NB4 (cell line): ENCODE measurements around the gene AHR.

Source experiments
- DNase-seq: peaks from one replicate; pipeline ENCODE4 v3.0.0; 2010; ENCODE audit warnings: low read depth
- H3K4me3 ChIP-seq: one replicate; pipeline ENCODE4 v1.5.1; 2011; ENCODE audit warnings: mild to moderate bottlenecking, low read depth, low read length, moderate library complexity
- MAX ChIP-seq: IDR thresholded peaks from 2 replicates; pipeline ENCODE4 v1.6.1; 2011; ENCODE audit warnings: low read depth, low read length
- MYC ChIP-seq: IDR thresholded peaks from 2 replicates; pipeline ENCODE4 v1.6.1; 2011; ENCODE audit warnings: low read depth, low read length
- POLR2A ChIP-seq: IDR thresholded peaks from 2 replicates; pipeline ENCODE4 v1.6.1; 2011; ENCODE audit warnings: mild to moderate bottlenecking; ENCODE audit not compliant: insufficient read length; ENCODE audit errors: extremely low read depth
- TF ChIP-seq, protein P1 (sequence below): IDR thresholded peaks from one replicate; pipeline ENCODE4 v1.5.1; 2012; ENCODE audit warnings: low read depth, low read length

Gene AHR

DNA sequence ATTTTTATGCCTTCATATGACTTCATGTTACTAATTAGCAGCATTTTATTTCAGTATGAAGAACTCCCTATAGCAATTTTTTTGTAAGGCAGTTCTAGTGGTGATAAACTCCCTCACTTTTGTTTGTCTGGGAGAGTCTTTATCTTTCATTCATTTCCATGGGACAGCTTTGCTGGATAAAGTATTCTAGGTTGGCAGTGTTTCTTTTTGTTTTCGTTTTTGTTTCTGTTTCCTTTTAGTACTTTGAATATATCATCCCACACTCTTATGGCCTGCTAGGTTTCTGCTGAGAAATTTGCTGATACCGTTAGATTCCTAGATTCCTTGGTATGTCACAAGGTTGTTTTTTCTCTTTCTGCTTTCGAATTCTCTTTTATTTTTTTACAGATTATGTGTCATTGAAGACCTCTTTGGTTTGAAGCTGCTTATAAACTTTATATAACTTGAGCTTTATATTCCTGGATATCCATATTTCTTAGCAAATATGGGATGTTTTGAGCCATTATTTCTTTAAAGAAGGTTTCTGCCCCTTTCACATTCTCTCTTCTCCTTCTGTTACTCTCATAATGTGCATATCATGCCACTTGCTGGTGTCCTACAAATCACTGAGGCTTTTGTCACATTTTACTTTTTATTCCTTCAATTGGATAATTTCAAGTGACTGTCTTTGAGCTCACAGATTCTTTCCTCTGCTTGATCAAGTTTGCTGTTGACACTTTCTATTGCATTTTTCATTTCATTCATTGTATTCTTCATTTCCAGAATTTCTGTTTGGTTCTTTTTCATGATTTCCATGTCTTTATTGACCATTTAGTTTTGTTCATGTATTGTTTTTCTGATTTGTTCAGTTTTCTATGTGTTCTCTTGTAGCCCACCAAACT lies 28.9 kb upstream of the AHR start:
- no peak overlapping the region for H3K4me3 ChIP-seq
- no peak for DNase-seq
- TF ChIP-seq MAX (no peak), POLR2A (no peak), MYC (no peak)
- TF ChIP-seq, protein P1, sequence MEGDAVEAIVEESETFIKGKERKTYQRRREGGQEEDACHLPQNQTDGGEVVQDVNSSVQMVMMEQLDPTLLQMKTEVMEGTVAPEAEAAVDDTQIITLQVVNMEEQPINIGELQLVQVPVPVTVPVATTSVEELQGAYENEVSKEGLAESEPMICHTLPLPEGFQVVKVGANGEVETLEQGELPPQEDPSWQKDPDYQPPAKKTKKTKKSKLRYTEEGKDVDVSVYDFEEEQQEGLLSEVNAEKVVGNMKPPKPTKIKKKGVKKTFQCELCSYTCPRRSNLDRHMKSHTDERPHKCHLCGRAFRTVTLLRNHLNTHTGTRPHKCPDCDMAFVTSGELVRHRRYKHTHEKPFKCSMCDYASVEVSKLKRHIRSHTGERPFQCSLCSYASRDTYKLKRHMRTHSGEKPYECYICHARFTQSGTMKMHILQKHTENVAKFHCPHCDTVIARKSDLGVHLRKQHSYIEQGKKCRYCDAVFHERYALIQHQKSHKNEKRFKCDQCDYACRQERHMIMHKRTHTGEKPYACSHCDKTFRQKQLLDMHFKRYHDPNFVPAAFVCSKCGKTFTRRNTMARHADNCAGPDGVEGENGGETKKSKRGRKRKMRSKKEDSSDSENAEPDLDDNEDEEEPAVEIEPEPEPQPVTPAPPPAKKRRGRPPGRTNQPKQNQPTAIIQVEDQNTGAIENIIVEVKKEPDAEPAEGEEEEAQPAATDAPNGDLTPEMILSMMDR = no peak

DNA sequence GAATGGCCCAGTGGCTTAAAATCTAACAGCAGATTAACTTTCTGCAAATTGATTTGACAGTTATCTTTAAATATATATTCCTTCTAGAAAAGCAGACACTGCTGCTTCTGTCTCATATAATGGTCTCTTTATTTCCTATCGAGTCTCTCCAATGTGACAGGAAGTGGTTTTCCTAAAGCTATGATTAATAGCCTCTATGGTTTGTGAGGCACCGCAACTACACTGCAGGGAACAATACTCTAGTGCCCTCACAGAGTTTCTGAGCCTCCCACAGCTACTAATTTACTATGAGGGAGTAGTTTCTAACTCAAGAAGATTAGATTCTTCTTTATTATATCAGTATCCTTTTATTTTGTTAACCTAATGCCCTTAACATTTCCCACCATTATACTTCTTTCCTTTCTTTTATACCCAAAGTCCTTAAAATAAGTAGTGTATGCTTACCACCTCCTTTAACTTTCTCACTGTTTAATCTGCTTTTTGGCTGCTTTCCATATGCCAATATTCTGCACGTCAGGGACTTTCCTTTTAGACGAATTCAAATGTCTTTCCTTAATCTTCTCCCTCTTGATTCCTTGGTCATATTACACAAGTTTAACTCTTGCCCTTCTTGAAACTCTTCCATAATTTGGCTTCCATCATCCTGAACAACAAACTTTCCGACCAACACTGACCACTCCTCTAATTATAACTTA lies 23.8 kb upstream of the AHR start:
- peak; percentile 87 for DNase-seq
- TF ChIP-seq MAX = no peak
- TF ChIP-seq POLR2A = no peak
- TF ChIP-seq MYC = no peak
- TF ChIP-seq, protein P1 = no peak
- no peak overlapping the region for H3K4me3 ChIP-seq

DNA sequence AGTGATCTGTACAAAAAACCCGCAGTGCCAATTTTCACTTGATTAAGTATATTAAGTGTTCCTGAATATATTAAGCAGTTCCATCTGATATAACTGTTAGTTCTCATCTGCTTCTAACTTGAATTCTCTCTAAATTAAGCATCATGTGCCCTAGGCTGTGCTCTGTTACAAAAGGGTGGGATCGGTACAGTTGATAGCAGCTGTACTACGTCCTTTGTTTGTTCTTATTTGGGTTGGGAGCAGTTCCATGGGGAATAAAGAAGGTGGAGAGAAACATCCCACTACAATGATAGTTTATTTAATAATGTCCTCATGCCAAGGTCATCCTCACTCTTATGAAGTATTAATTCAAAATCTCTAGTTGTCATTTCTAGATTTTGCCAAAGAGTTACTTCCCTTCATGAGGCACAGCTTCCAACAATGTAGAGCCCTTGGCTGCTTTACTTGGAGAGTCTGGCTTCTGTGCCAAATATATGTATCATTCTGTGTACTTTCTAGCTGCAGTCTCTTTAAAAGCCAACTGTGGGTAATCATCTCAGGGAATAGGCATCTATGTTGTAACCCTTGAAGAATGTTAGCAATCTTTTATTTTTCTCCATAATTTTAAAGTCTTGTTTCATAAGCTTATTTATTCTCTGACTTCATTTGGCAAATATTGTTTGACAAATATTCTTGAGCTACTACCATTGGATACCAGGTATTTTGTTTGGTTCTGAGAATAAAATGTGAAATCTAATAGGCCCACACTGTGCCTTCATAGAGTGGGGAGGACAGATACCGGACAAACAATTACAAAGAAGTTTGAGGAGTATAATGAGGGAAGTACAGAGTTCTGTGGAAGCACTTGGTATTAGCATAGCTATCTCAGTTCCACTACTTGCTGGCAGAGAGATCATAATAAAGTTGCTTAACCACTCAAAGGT lies 22.4 kb upstream of the AHR start:
- DNase-seq = no peak
- TF ChIP-seq MYC (no peak), POLR2A (no peak)
- TF ChIP-seq, protein P1 = no peak
- no peak overlapping the region for H3K4me3 ChIP-seq

DNA sequence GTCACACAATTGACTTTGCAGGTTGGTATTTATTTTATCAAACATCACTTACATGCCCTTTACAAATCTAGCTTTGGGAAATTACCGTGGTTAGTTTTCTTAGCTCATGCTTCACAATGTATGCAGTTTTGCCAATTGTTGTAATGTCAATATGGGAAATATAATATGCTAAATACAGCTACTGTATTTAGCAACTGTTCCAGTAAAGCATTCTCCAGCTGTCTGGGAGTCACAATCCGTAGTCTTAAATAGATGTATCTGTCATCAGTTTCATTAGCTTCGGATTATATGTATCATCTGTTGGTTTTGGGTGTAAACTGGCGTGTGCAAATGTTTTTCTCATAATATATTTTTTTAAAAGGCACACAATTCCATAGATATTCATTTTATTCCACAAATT lies 19.4 kb upstream of the AHR start:
- no peak overlapping the region for H3K4me3 ChIP-seq
- TF ChIP-seq, protein P1 = no peak
- TF ChIP-seq MAX (no peak), MYC (no peak)
- DNase-seq = no peak

DNA sequence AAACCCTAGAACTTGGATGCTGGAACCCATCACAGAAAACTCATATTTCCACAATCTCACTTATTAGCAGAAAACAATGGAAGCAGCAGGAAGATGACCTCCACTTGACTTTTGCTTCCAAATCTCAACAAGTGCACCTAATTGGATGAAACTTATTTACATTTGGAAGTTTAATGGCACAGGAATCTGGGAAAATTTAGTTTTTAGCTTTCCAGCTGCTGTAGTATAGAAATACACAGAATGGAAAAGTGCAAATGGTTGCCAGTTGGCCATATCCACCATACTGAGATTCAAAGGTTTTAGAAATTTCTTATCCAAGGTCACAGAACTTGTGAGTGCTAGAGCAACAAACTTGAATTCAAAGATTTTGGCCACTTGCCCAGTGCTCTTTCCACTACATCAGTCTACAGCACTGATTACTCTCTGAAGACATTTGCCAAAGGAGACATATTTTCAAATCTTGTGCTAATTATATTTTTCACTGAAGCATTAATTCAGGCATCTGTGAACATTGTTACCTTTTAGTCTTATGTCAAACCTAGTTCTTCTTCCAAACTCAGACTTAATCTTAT lies 9.3 kb upstream of the AHR start:
- no peak overlapping the region for H3K4me3 ChIP-seq
- no peak for TF ChIP-seq POLR2A
- no peak for TF ChIP-seq MAX
- TF ChIP-seq, protein P1 = no peak
- TF ChIP-seq MYC = no peak
- DNase-seq = no peak
